ENCODE measurements around the gene MED13L. TPM values are rescaled to one million over a fixed set of nuclear protein-coding genes. Genes with fewer than 3 reads are reported as not detected.

Gene MED13L
- total RNA-seq, 1 experiment from 2014 or later, result 80.5 TPM

GRCh38 chr12:116099652-116100432, 177.7 kb downstream of the MED13L start:
- ATAC-seq (no peak), DNase-seq (ENCODE audit: low spot score) (no peak)
- Mint-ChIP-seq H3K9me3 (no peaks in the 10 kb centered on the region), H3K27me3 (ENCODE audit: low read depth) (no peaks in the 10 kb centered on the region), H3K27ac (0 out of 2 replicates have a peak overlapping the region, but pooled peaks have one; percentile 4), H3K4me3 (no peak overlapping the region), H3K36me3 (no peaks in the 10 kb centered on the region), H3K4me1 (peaks cover 12% of the 10 kb centered on the region)
- ChIA-PET POLR2A (no interaction called here), CTCF (interaction anchor here (0.8 kb wide), 1 partner anchor 9 kb away, joined by 3 read pairs; no protein-coding TSS in a partner anchor)
- TF ChIP-seq CTCF (IDR thresholded peaks at IDR 0.05) (no peak), NFYB (CRISPR knock-in tag; conservative IDR thresholded peaks at IDR 0.05; ENCODE audit: low read depth) (no peak), JUN (CRISPR knock-in tag; IDR thresholded peaks at IDR 0.05) (no peak), FOXP4 (CRISPR knock-in tag; IDR thresholded peaks at IDR 0.05) (no peak), ZNF263 (CRISPR knock-in tag; IDR thresholded peaks at IDR 0.05; ENCODE audit: low read depth) (no peak), ELF4 (CRISPR knock-in tag; IDR thresholded peaks at IDR 0.05; ENCODE audit: low read depth) (no peak), USF2 (CRISPR knock-in tag; IDR thresholded peaks at IDR 0.05) (no peak), ZNF121 (CRISPR knock-in tag; IDR thresholded peaks at IDR 0.05) (no peak), ETV6 (CRISPR knock-in tag; IDR thresholded peaks at IDR 0.05) (no peak), FOXJ3 (CRISPR knock-in tag; IDR thresholded peaks at IDR 0.05; ENCODE audit: borderline replicate concordance) (no peak), FOXP1 (CRISPR knock-in tag; IDR thresholded peaks at IDR 0.05; ENCODE audit: borderline replicate concordance) (no peak), FOXK1 (CRISPR knock-in tag; IDR thresholded peaks at IDR 0.05) (no peak), PRDM15 (CRISPR knock-in tag; IDR thresholded peaks at IDR 0.05) (no peak)

- no peaks in the 10 kb centered on the region for H3K9me3 Mint-ChIP-seq
- ATAC-seq (no peak), DNase-seq (ENCODE audit: low spot score) (no peak)
- no peaks in the 10 kb centered on the region for H3K36me3 Mint-ChIP-seq
- no peak overlapping the region for H3K4me3 Mint-ChIP-seq
- TF ChIP-seq SMAD4 (CRISPR knock-in tag; IDR thresholded peaks at IDR 0.05) (no peak), TP53 (CRISPR knock-in tag; IDR thresholded peaks at IDR 0.05) (no peak), E2F5 (CRISPR knock-in tag; IDR thresholded peaks at IDR 0.05) (no peak)
- no peak overlapping the region for H3K27ac Mint-ChIP-seq
- ChIA-PET POLR2A (no interaction called here), CTCF (no interaction called here)
- no peaks in the 10 kb centered on the region for H3K27me3 Mint-ChIP-seq (ENCODE audit: low read depth)
- peaks cover 10% of the 10 kb centered on the region for H3K4me1 Mint-ChIP-seq
Observed at GRCh38 chr12:116096874-116097273, 180.6 kb downstream of the MED13L start.

Measured in WTC11 (cell line).